HG03066 (cell line): Measurements from ENCODE around the gene CACNA1E.
A peak's percentile ranks its signal among the peaks of the same experiment; 100 is the strongest.
"Not testable (repeated sequence)": the region's sequence is repeated elsewhere in the genome, so short reads cannot be mapped to it uniquely, and the experiment has no call there.

ENCODE experiments used
- ATAC-seq: cut with Tn5 transposase; IDR thresholded peaks from one replicate; pipeline ENCODE4 v1.9.1; 2021; ENCODE audit warnings: low read depth; ENCODE audit not compliant: unreplicated experiment

Gene CACNA1E

GRCh38 chr1:181514298-181515290, 31.3 kb downstream of the CACNA1E start:
- peak; percentile 75 for ATAC-seq

GRCh38 chr1:181516706-181517105, 33.4 kb downstream of the CACNA1E start:
- no peak for ATAC-seq

GRCh38 chr1:181517181-181517875, 34.0 kb downstream of the CACNA1E start:
- ATAC-seq = no peak

- no peak for ATAC-seq
These were observed 34.8 kb downstream of the CACNA1E start for GRCh38 chr1:181518152-181518551.

- no peak for ATAC-seq
These were observed 39.5 kb downstream of the CACNA1E start for GRCh38 chr1:181522864-181523263.

GRCh38 chr1:181525104-181525721, 41.9 kb downstream of the CACNA1E start:
- no peak for ATAC-seq

GRCh38 chr1:181528241-181528640, 44.9 kb downstream of the CACNA1E start:
- not testable (repeated sequence) for ATAC-seq

GRCh38 chr1:181531441-181531840, 48.1 kb downstream of the CACNA1E start:
- ATAC-seq = no peak

GRCh38 chr1:181531951-181532600, 48.8 kb downstream of the CACNA1E start:
- ATAC-seq = no peak

GRCh38 chr1:181538836-181539235, 55.5 kb downstream of the CACNA1E start:
- ATAC-seq = no peak

- no peak for ATAC-seq
These were observed 58.1 kb downstream of the CACNA1E start for GRCh38 chr1:181541458-181541857.

- ATAC-seq = no peak
These were observed 58.6 kb downstream of the CACNA1E start for GRCh38 chr1:181541947-181542346.

- not testable (repeated sequence) for ATAC-seq
These were observed 59.1 kb downstream of the CACNA1E start for GRCh38 chr1:181542406-181542805.

GRCh38 chr1:181545395-181545794, 62.1 kb downstream of the CACNA1E start:
- no peak for ATAC-seq

GRCh38 chr1:181548497-181548896, 65.2 kb downstream of the CACNA1E start:
- no peak for ATAC-seq

GRCh38 chr1:181551249-181551648, 67.9 kb downstream of the CACNA1E start:
- ATAC-seq = no peak

- ATAC-seq = no peak
These were observed 68.4 kb downstream of the CACNA1E start for GRCh38 chr1:181551754-181552153.

GRCh38 chr1:181554465-181554864, 71.1 kb downstream of the CACNA1E start:
- no peak for ATAC-seq

- ATAC-seq = no peak
These were observed 73.3 kb downstream of the CACNA1E start for GRCh38 chr1:181556631-181557030.

GRCh38 chr1:181557313-181557712, 74.0 kb downstream of the CACNA1E start:
- ATAC-seq = no peak

GRCh38 chr1:181558416-181558815, 75.1 kb downstream of the CACNA1E start:
- no peak for ATAC-seq
